Bone marrow (tissue), 2 donors: ENCODE measurements around the gene HSF2BP.
"Not testable (repeated sequence)": the region's sequence is repeated elsewhere in the genome, so short reads cannot be mapped to it uniquely, and the experiment has no call there.

Source experiments
- DNase-seq, 2 donors: peaks; one replicate each; lab custom pipeline; 2025; lab: John Stamatoyannopoulos, UW

Gene HSF2BP

GRCh38 chr21:43516860-43517627, 142.2 kb downstream of the HSF2BP start:
- DNase-seq, result not testable (repeated sequence)

GRCh38 chr21:43516295-43516847, 142.9 kb downstream of the HSF2BP start:
- DNase-seq, result not testable (repeated sequence)

- not testable (repeated sequence) for DNase-seq
These were observed 144.5 kb downstream of the HSF2BP start for GRCh38 chr21:43514834-43515233.

- DNase-seq, result not testable (repeated sequence)
These were observed 146.3 kb downstream of the HSF2BP start for GRCh38 chr21:43513023-43513422.

- not testable (repeated sequence) for DNase-seq
These were observed 148.1 kb downstream of the HSF2BP start for GRCh38 chr21:43511209-43511608.

- DNase-seq, result not testable (repeated sequence)
These were observed 148.6 kb downstream of the HSF2BP start for GRCh38 chr21:43510669-43511068.

- not testable (repeated sequence) for DNase-seq
These were observed 155.4 kb downstream of the HSF2BP start for GRCh38 chr21:43503892-43504291.

GRCh38 chr21:43503075-43503750, 156.1 kb downstream of the HSF2BP start:
- DNase-seq, result not testable (repeated sequence)

- not testable (repeated sequence) for DNase-seq
These were observed 156.7 kb downstream of the HSF2BP start for GRCh38 chr21:43502407-43503071.

- not testable (repeated sequence) for DNase-seq
These were observed 160.4 kb downstream of the HSF2BP start for GRCh38 chr21:43498924-43499323.

GRCh38 chr21:43498065-43498464, 161.2 kb downstream of the HSF2BP start:
- not testable (repeated sequence) for DNase-seq

GRCh38 chr21:43494279-43495012, 164.8 kb downstream of the HSF2BP start:
- not testable (repeated sequence) for DNase-seq

- not testable (repeated sequence) for DNase-seq
These were observed 165.8 kb downstream of the HSF2BP start for GRCh38 chr21:43493471-43493870.

GRCh38 chr21:43488235-43488634, 171.1 kb downstream of the HSF2BP start:
- DNase-seq, result not testable (repeated sequence)

- not testable (repeated sequence) for DNase-seq
These were observed 173.2 kb downstream of the HSF2BP start for GRCh38 chr21:43486051-43486450.

GRCh38 chr21:43485016-43485415, 174.3 kb downstream of the HSF2BP start:
- not testable (repeated sequence) for DNase-seq

GRCh38 chr21:43479197-43479596, 180.1 kb downstream of the HSF2BP start:
- not testable (repeated sequence) for DNase-seq
